ENCODE measurements around the gene UGT1A7. TPM values are rescaled to one million over a fixed set of nuclear protein-coding genes. Genes with fewer than 3 reads are reported as not detected.

Gene UGT1A7
- polyA plus RNA-seq, 1 donor from 2014 or later: not detected

- H2AFZ ChIP-seq (ENCODE audit: low read depth, low read length): no peak overlapping the region
- H3K4me2 ChIP-seq (ENCODE audit: low read length): no peak overlapping the region
- no peaks in the 10 kb centered on the region for H3K9me3 ChIP-seq (ENCODE audit: low read length)
- no peak overlapping the region for H3K4me3 ChIP-seq (ENCODE audit: low read length)
- no peaks in the 10 kb centered on the region for H3K79me2 ChIP-seq (replicated peaks; ENCODE audit: insufficient read depth, low read length)
- H3K36me3 ChIP-seq (ENCODE audit: insufficient read depth, low read length): no peaks in the 10 kb centered on the region
- H3K27ac ChIP-seq (ENCODE audit: low read length): no peak overlapping the region
- no peaks in the 10 kb centered on the region for H3K27me3 ChIP-seq (ENCODE audit: insufficient read depth, low read depth, low read length)
- H3K9ac ChIP-seq (ENCODE audit: low read length): no peak overlapping the region
- no peaks in the 10 kb centered on the region for H3F3A ChIP-seq (ENCODE audit: insufficient read depth, low read length, poor library complexity, severe bottlenecking)
- no peaks in the 10 kb centered on the region for H3K9me2 ChIP-seq (ENCODE audit: insufficient read depth, low read length)
- no peak for TF ChIP-seq MXI1 (conservative IDR thresholded peaks at IDR 0.05; ENCODE audit: poor library complexity, severe bottlenecking)
- TF ChIP-seq EZH2 (IDR thresholded peaks at IDR 0.05; ENCODE audit: borderline replicate concordance, insufficient read depth, low read length, poor library complexity, severe bottlenecking): no peak
- TF ChIP-seq EP300 (conservative IDR thresholded peaks at IDR 0.05; ENCODE audit: poor library complexity, severe bottlenecking): no peak
- TF ChIP-seq CTCF (IDR thresholded peaks at IDR 0.05; ENCODE audit: poor library complexity, severe bottlenecking): no peak
- no peak for TF ChIP-seq TAF1 (IDR thresholded peaks at IDR 0.05; ENCODE audit: low read depth)
- no peaks in the 10 kb centered on the region for H4K20me1 ChIP-seq (ENCODE audit: insufficient read depth)
Measured at GRCh38 chr2:233821196-233821595, 139.5 kb downstream of the UGT1A7 start.

GRCh38 chr2:233821709-233822100 lies 140.0 kb downstream of the UGT1A7 start:
- TF ChIP-seq EZH2 (IDR thresholded peaks at IDR 0.05; ENCODE audit: borderline replicate concordance, insufficient read depth, low read length, poor library complexity, severe bottlenecking): no peak
- no peak for TF ChIP-seq SMC3 (conservative IDR thresholded peaks at IDR 0.05; ENCODE audit: poor library complexity)
- no peak for TF ChIP-seq CTCF (IDR thresholded peaks at IDR 0.05; ENCODE audit: poor library complexity, severe bottlenecking)
- no peak for TF ChIP-seq EP300 (conservative IDR thresholded peaks at IDR 0.05; ENCODE audit: poor library complexity, severe bottlenecking)
- H3F3A ChIP-seq (ENCODE audit: insufficient read depth, low read length, poor library complexity, severe bottlenecking): no peaks in the 10 kb centered on the region
- H3K27ac ChIP-seq (ENCODE audit: low read length): no peak overlapping the region
- H3K27me3 ChIP-seq (ENCODE audit: insufficient read depth, low read depth, low read length): no peaks in the 10 kb centered on the region
- H3K4me3 ChIP-seq (ENCODE audit: low read length): no peak overlapping the region
- no peak overlapping the region for H2AFZ ChIP-seq (ENCODE audit: low read depth, low read length)
- no peak overlapping the region for H3K4me2 ChIP-seq (ENCODE audit: low read length)
- H3K9ac ChIP-seq (ENCODE audit: low read length): no peak overlapping the region
- H3K9me3 ChIP-seq (ENCODE audit: low read length): no peaks in the 10 kb centered on the region
- no peaks in the 10 kb centered on the region for H3K36me3 ChIP-seq (ENCODE audit: insufficient read depth, low read length)
- no peaks in the 10 kb centered on the region for H3K9me2 ChIP-seq (ENCODE audit: insufficient read depth, low read length)
- H4K20me1 ChIP-seq (ENCODE audit: insufficient read depth): no peaks in the 10 kb centered on the region
- no peaks in the 10 kb centered on the region for H3K79me2 ChIP-seq (replicated peaks; ENCODE audit: insufficient read depth, low read length)

GRCh38 chr2:233822101-233822771 lies 140.5 kb downstream of the UGT1A7 start:
- Histone ChIP-seq H3F3A (ENCODE audit: insufficient read depth, low read length, poor library complexity, severe bottlenecking) (no peaks in the 10 kb centered on the region), H3K27ac (ENCODE audit: low read length) (no peak overlapping the region), H3K27me3 (ENCODE audit: insufficient read depth, low read depth, low read length) (no peaks in the 10 kb centered on the region), H4K20me1 (ENCODE audit: insufficient read depth) (no peaks in the 10 kb centered on the region), H3K4me3 (ENCODE audit: low read length) (no peak overlapping the region), H3K9ac (ENCODE audit: low read length) (no peak overlapping the region), H3K4me2 (ENCODE audit: low read length) (no peak overlapping the region), H3K9me2 (ENCODE audit: insufficient read depth, low read length) (no peaks in the 10 kb centered on the region), H3K79me2 (replicated peaks; ENCODE audit: insufficient read depth, low read length) (no peaks in the 10 kb centered on the region), H3K9me3 (ENCODE audit: low read length) (no peaks in the 10 kb centered on the region), H3K36me3 (ENCODE audit: insufficient read depth, low read length) (no peaks in the 10 kb centered on the region), H2AFZ (ENCODE audit: low read depth, low read length) (no peak overlapping the region)
- TF ChIP-seq POLR2AphosphoS5 (IDR thresholded peaks at IDR 0.05) (no peak), SMC3 (conservative IDR thresholded peaks at IDR 0.05; ENCODE audit: poor library complexity) (no peak), RAD21 (conservative IDR thresholded peaks at IDR 0.05) (no peak), TAF1 (IDR thresholded peaks at IDR 0.05; ENCODE audit: low read depth) (no peak), EZH2 (IDR thresholded peaks at IDR 0.05; ENCODE audit: borderline replicate concordance, insufficient read depth, low read length, poor library complexity, severe bottlenecking) (no peak), REST (IDR thresholded peaks at IDR 0.05; ENCODE audit: borderline replicate concordance) (no peak)
